ENCODE data around the gene ADCY1. TPM values are rescaled to one million over a fixed set of nuclear protein-coding genes. Genes with fewer than 3 reads are reported as not detected.

The ADCY1 gene
- total RNA-seq, 1 donor from 2014 or later = 9.9 TPM

DNA sequence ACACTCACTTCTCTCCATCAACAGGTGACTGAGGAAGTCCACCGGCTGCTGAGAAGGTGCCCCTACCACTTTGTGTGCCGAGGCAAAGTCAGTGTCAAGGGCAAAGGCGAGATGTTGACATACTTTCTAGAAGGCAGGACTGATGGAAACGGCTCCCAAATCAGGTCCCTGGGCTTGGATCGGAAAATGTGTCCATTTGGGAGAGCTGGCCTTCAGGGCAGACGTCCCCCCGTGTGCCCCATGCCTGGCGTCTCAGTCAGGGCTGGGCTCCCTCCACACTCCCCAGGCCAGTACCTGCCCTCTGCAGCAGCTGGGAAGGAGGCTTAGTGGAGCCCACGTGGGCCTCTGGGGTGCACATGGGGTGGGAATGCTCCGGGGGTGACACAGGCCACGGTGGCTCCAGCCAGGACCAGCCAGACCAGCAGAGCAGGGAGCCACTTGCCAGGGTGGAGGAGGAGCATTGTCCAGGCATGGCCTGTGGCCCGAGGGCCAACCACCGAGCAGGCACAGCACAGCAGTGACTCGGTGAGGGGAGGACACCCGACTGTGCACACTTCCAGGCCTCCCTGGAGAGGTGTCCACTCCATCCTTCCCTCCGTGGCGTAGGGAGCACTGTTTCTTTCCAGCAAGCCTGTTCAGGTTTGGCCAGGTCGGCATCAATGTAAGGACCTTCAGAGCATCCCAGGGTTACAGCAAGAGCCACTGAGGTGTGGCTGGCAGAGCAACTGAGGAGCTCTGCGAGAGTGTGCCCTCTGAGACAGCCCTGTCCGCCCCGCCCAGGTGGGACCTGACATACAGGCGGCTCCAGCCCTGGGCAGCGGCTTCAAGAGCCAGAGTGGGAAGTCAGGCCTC, 139.7 kb downstream of the ADCY1 start:
- Histone ChIP-seq H3K4me1 (ENCODE audit: control insufficient read depth in 3 of 3, insufficient read depth in 3 of 3, low read length in 3 of 3) (peaks cover 5 to 15% (median 14%) of the 10 kb centered on the region in 3 donors), H3K9me3 (ENCODE audit: control insufficient read depth in 3 of 3, low read length in 3 of 3) (no peaks in the 10 kb centered on the region)

GRCh38 chr7:45714521-45714820, 140.3 kb downstream of the ADCY1 start:
- H3K9me3 ChIP-seq (ENCODE audit: control insufficient read depth in 3 of 3, low read length in 3 of 3) = no peaks in the 10 kb centered on the region
- peaks cover 3 to 8% (median 4%) of the 10 kb centered on the region in 3 donors for H3K36me3 ChIP-seq (ENCODE audit: control insufficient read depth in 3 of 3, insufficient read depth in 3 of 3, low read length in 3 of 3)
- H3K9ac ChIP-seq (ENCODE audit: low read depth in 1 of 3, low read length in 3 of 3) = no peak overlapping the region
- H3K4me1 ChIP-seq (ENCODE audit: control insufficient read depth in 3 of 3, insufficient read depth in 3 of 3, low read length in 3 of 3) = peaks cover 3 to 11% (median 10%) of the 10 kb centered on the region in 3 donors
- H3K4me3 ChIP-seq (ENCODE audit: low read length in 3 of 3) = no peak overlapping the region
- H3K27me3 ChIP-seq (ENCODE audit: control insufficient read depth in 3 of 3, insufficient read depth in 3 of 3, low read length in 3 of 3) = no peaks in the 10 kb centered on the region
- H3K27ac ChIP-seq (ENCODE audit: low read depth, low read length) = no peak overlapping the region

More for the DNA sequence above, 139.7 kb downstream of the ADCY1 start:
- no peaks in the 10 kb centered on the region for H3K27me3 ChIP-seq (ENCODE audit: control insufficient read depth in 3 of 3, insufficient read depth in 3 of 3, low read length in 3 of 3)
- H3K27ac ChIP-seq (ENCODE audit: low read depth, low read length) = no peak overlapping the region
- H3K36me3 ChIP-seq (ENCODE audit: control insufficient read depth in 3 of 3, insufficient read depth in 3 of 3, low read length in 3 of 3) = peaks cover 3 to 8% (median 4%) of the 10 kb centered on the region in 3 donors
- no peak overlapping the region for H3K4me3 ChIP-seq (ENCODE audit: low read length in 3 of 3)
- no peak overlapping the region for H3K9ac ChIP-seq (ENCODE audit: low read depth in 1 of 3, low read length in 3 of 3)

- no peaks in the 10 kb centered on the region for H3K27me3 ChIP-seq (ENCODE audit: control insufficient read depth in 3 of 3, insufficient read depth in 3 of 3, low read length in 3 of 3)
- H3K4me3 ChIP-seq (ENCODE audit: low read length in 3 of 3) = no peak overlapping the region
- H3K27ac ChIP-seq (ENCODE audit: low read depth, low read length) = no peak overlapping the region
- H3K9me3 ChIP-seq (ENCODE audit: control insufficient read depth in 3 of 3, low read length in 3 of 3) = no peaks in the 10 kb centered on the region
- peaks cover 0 to 8% (median 8%) of the 10 kb centered on the region in 3 donors for H3K4me1 ChIP-seq (ENCODE audit: control insufficient read depth in 3 of 3, insufficient read depth in 3 of 3, low read length in 3 of 3)
- H3K36me3 ChIP-seq (ENCODE audit: control insufficient read depth in 3 of 3, insufficient read depth in 3 of 3, low read length in 3 of 3) = peaks cover 3 to 8% (median 4%) of the 10 kb centered on the region in 3 donors
- no peak overlapping the region for H3K9ac ChIP-seq (ENCODE audit: low read depth in 1 of 3, low read length in 3 of 3)
Observed at GRCh38 chr7:45715471-45716352, 141.5 kb downstream of the ADCY1 start.

- H3K9me3 ChIP-seq (ENCODE audit: control insufficient read depth in 3 of 3, low read length in 3 of 3) = no peaks in the 10 kb centered on the region
- no peaks in the 10 kb centered on the region for H3K27me3 ChIP-seq (ENCODE audit: control insufficient read depth in 3 of 3, insufficient read depth in 3 of 3, low read length in 3 of 3)
- H3K27ac ChIP-seq (ENCODE audit: low read depth, low read length) = no peak overlapping the region
- peaks cover 3 to 8% (median 4%) of the 10 kb centered on the region in 3 donors for H3K36me3 ChIP-seq (ENCODE audit: control insufficient read depth in 3 of 3, insufficient read depth in 3 of 3, low read length in 3 of 3)
- H3K4me3 ChIP-seq (ENCODE audit: low read length in 3 of 3) = no peak overlapping the region
- H3K4me1 ChIP-seq (ENCODE audit: control insufficient read depth in 3 of 3, insufficient read depth in 3 of 3, low read length in 3 of 3) = peaks cover 0 to 8% (median 8%) of the 10 kb centered on the region in 3 donors
- no peak overlapping the region for H3K9ac ChIP-seq (ENCODE audit: low read depth in 1 of 3, low read length in 3 of 3)
Observed at GRCh38 chr7:45716380-45717203, 142.4 kb downstream of the ADCY1 start.

GRCh38 chr7:45717537-45718235, 143.5 kb downstream of the ADCY1 start:
- no peak overlapping the region for H3K4me3 ChIP-seq (ENCODE audit: low read length in 3 of 3)
- H3K36me3 ChIP-seq (ENCODE audit: control insufficient read depth in 3 of 3, insufficient read depth in 3 of 3, low read length in 3 of 3) = peaks cover 7 to 9% (median 8%) of the 10 kb centered on the region in 3 donors
- H3K27me3 ChIP-seq (ENCODE audit: control insufficient read depth in 3 of 3, insufficient read depth in 3 of 3, low read length in 3 of 3) = no peaks in the 10 kb centered on the region
- no peaks in the 10 kb centered on the region for H3K9me3 ChIP-seq (ENCODE audit: control insufficient read depth in 3 of 3, low read length in 3 of 3)
- peaks cover 0 to 8% (median 8%) of the 10 kb centered on the region in 3 donors for H3K4me1 ChIP-seq (ENCODE audit: control insufficient read depth in 3 of 3, insufficient read depth in 3 of 3, low read length in 3 of 3)
- H3K9ac ChIP-seq (ENCODE audit: low read depth in 1 of 3, low read length in 3 of 3) = no peak overlapping the region
- no peak overlapping the region for H3K27ac ChIP-seq (ENCODE audit: low read depth, low read length)

DNA sequence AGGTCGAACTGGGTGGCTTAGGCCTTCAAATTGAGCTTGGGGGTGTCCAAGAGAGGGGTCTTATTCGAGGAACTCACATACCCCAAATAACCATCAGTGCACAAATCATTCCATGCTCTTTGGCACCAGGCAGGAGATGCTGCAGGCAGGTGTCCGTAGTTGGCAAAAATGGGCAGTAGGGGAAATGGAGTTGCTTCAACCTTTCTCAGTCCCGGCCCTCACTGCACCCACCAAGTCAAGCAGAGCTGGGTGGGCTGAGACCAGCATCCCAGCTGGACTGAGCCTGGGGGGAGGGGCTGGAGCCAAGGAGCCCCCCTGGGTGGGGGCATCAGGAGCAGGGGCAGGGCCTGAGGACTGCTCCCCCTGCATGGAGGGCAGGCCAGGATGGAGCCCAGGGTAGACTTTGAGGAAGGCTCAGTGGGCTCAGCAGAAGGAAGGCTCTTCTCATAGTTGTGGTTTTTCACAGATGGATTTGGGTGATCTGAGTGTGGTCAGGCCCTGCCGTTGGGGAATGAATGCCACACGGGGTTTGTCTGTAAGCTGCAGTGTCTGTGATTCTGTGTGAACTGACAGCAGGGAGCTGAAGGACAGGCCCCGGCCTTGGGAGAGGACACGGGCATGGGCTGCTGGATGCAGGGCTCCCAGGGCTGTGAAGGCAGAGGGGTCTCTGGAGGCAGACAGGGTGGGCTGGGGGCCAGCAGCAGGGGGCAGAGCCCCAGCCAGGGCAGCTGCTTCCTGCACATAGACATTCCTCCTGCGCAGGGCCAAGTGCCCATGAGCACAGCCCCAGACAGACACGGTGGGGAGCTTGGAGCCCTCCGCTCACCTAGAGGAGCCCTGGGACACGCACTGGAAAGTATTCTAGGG, 144.5 kb downstream of the ADCY1 start:
- H3K4me3 ChIP-seq (ENCODE audit: low read length in 3 of 3) = no peak overlapping the region
- no peak overlapping the region for H3K27ac ChIP-seq (ENCODE audit: low read depth, low read length)
- peaks cover 5 to 7% (median 7%) of the 10 kb centered on the region in 3 donors for H3K36me3 ChIP-seq (ENCODE audit: control insufficient read depth in 3 of 3, insufficient read depth in 3 of 3, low read length in 3 of 3)
- H3K9ac ChIP-seq (ENCODE audit: low read depth in 1 of 3, low read length in 3 of 3) = no peak overlapping the region
- H3K9me3 ChIP-seq (ENCODE audit: control insufficient read depth in 3 of 3, low read length in 3 of 3) = no peaks in the 10 kb centered on the region
- H3K4me1 ChIP-seq (ENCODE audit: control insufficient read depth in 3 of 3, insufficient read depth in 3 of 3, low read length in 3 of 3) = peaks cover 0 to 8% (median 8%) of the 10 kb centered on the region in 3 donors
- H3K27me3 ChIP-seq (ENCODE audit: control insufficient read depth in 3 of 3, insufficient read depth in 3 of 3, low read length in 3 of 3) = no peaks in the 10 kb centered on the region

DNA sequence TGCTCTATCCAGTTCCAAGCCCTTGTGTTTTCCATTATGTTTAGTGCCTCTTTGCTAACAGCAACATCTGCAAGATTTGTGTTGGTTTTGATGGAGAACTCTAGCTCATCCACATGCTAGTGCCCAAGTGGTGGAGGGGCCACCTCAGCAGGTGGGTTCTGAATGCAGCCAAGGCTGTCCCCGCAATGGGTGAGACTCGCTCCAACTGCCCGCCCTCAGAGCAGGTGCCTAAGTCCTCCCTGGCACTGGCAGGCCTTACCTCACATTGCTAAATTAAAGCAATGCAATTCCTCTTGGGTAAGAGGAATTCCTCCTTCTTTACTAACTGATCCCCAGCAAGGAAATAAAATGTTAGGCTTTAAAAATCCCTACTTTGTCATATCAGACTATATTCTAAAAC, 146.8 kb downstream of the ADCY1 start:
- no peaks in the 10 kb centered on the region for H3K27me3 ChIP-seq (ENCODE audit: control insufficient read depth in 3 of 3, insufficient read depth in 3 of 3, low read length in 3 of 3)
- H3K27ac ChIP-seq (ENCODE audit: low read depth, low read length) = no peak overlapping the region
- no peak overlapping the region for H3K9ac ChIP-seq (ENCODE audit: low read depth in 1 of 3, low read length in 3 of 3)
- H3K4me1 ChIP-seq (ENCODE audit: control insufficient read depth in 3 of 3, insufficient read depth in 3 of 3, low read length in 3 of 3) = peaks cover 0 to 8% (median 8%) of the 10 kb centered on the region in 3 donors
- H3K4me3 ChIP-seq (ENCODE audit: low read length in 3 of 3) = no peak overlapping the region
- H3K36me3 ChIP-seq (ENCODE audit: control insufficient read depth in 3 of 3, insufficient read depth in 3 of 3, low read length in 3 of 3) = peaks cover 5 to 14% (median 7%) of the 10 kb centered on the region in 3 donors
- no peaks in the 10 kb centered on the region for H3K9me3 ChIP-seq (ENCODE audit: control insufficient read depth in 3 of 3, low read length in 3 of 3)

- peaks cover 10 to 16% (median 11%) of the 10 kb centered on the region in 3 donors for H3K36me3 ChIP-seq (ENCODE audit: control insufficient read depth in 3 of 3, insufficient read depth in 3 of 3, low read length in 3 of 3)
- no peaks in the 10 kb centered on the region for H3K9me3 ChIP-seq (ENCODE audit: control insufficient read depth in 3 of 3, low read length in 3 of 3)
- no peaks in the 10 kb centered on the region for H3K27me3 ChIP-seq (ENCODE audit: control insufficient read depth in 3 of 3, insufficient read depth in 3 of 3, low read length in 3 of 3)
- no peak overlapping the region for H3K9ac ChIP-seq (ENCODE audit: low read depth in 1 of 3, low read length in 3 of 3)
- no peak overlapping the region for H3K4me3 ChIP-seq (ENCODE audit: low read length in 3 of 3)
- peaks cover 0 to 2% (median 2%) of the 10 kb centered on the region in 3 donors for H3K4me1 ChIP-seq (ENCODE audit: control insufficient read depth in 3 of 3, insufficient read depth in 3 of 3, low read length in 3 of 3)
- no peak overlapping the region for H3K27ac ChIP-seq (ENCODE audit: low read depth, low read length)
Observed at GRCh38 chr7:45721686-45722598, 147.8 kb downstream of the ADCY1 start.
